HepG2 (cell line): ENCODE data around the gene SEPTIN10. TPM values are rescaled to one million over a fixed set of nuclear protein-coding genes. Genes with fewer than 3 reads are reported as not detected.

Experiments used
- ADNP ChIP-seq: sonication (generic); formaldehyde crosslinking; IDR thresholded peaks from 2 replicates; pipeline ENCODE4 v1.4.0; 2020; ENCODE audit warnings: missing genetic modification reagents
- ATF4 ChIP-seq, 2 experiments: fragments of 450-650 bp in 1 of 2; sonication (generic) in 1 of 2; formaldehyde crosslinking; IDR thresholded peaks; 2 replicates each; pipeline versions ENCODE4 v1.5.0 to v1.8.0; 2020 to 2022; ENCODE audit warnings: mild to moderate bottlenecking in 1 of 2, missing genetic modification reagents in 1 of 2
- HIC2 ChIP-seq: sonication (generic); formaldehyde crosslinking; IDR thresholded peaks from 2 replicates; pipeline ENCODE4 v1.9.0; 2022; ENCODE audit warnings: low read depth, missing genetic modification reagents
- HMG20B ChIP-seq: conservative IDR thresholded peaks from 2 replicates; pipeline ENCODE4 v1.6.1; 2016; ENCODE audit warnings: missing genetic modification reagents, missing compliant biosample characterization
- MIXL1 ChIP-seq: IDR thresholded peaks from 2 replicates; pipeline ENCODE4 v1.6.1; 2016
- NR2C2 ChIP-seq: sonication (generic); formaldehyde crosslinking; IDR thresholded peaks from 2 replicates; pipeline ENCODE4 v1.4.0; 2020; ENCODE audit warnings: missing genetic modification reagents, mild to moderate bottlenecking, moderate library complexity, borderline replicate concordance
- PITX1 ChIP-seq: sonication (generic); formaldehyde crosslinking; IDR thresholded peaks from 2 replicates; pipeline ENCODE4 v1.5.1; 2020; ENCODE audit warnings: mild to moderate bottlenecking, missing genetic modification reagents
- RARG ChIP-seq: sonication (generic); formaldehyde crosslinking; IDR thresholded peaks from 2 replicates; pipeline ENCODE4 v1.4.0; 2020; ENCODE audit warnings: low read depth, mild to moderate bottlenecking, missing genetic modification reagents
- RBAK ChIP-seq: sonication (generic); formaldehyde crosslinking; IDR thresholded peaks from 2 replicates; pipeline ENCODE4 v1.5.1; 2020; ENCODE audit warnings: mild to moderate bottlenecking, missing genetic modification reagents
- RORA ChIP-seq: sonication (generic); formaldehyde crosslinking; IDR thresholded peaks from 2 replicates; pipeline ENCODE4 v1.5.0; 2020; ENCODE audit warnings: mild to moderate bottlenecking, missing genetic modification reagents, moderate library complexity
- SNAPC2 ChIP-seq: sonication (generic); formaldehyde crosslinking; IDR thresholded peaks from 2 replicates; pipeline ENCODE4 v1.8.1; 2022; ENCODE audit warnings: mild to moderate bottlenecking, missing genetic modification reagents
- SPEN ChIP-seq: sonication (generic); formaldehyde crosslinking; IDR thresholded peaks from 2 replicates; pipeline ENCODE4 v1.5.1; 2020; ENCODE audit warnings: low read depth, mild to moderate bottlenecking, missing genetic modification reagents
- TAF1 ChIP-seq: sonication (generic); formaldehyde crosslinking; IDR thresholded peaks from 2 replicates; pipeline ENCODE4 v1.4.0; 2020; ENCODE audit warnings: missing genetic modification reagents
- THRA ChIP-seq: sonication (generic); formaldehyde crosslinking; IDR thresholded peaks from 2 replicates; pipeline ENCODE4 v1.4.0; 2020; ENCODE audit warnings: missing genetic modification reagents, borderline replicate concordance
- ZBTB3 ChIP-seq: sonication (generic); formaldehyde crosslinking; IDR thresholded peaks from 2 replicates; pipeline ENCODE4 v1.4.0; 2020; ENCODE audit warnings: low read depth, mild to moderate bottlenecking, moderate library complexity, missing genetic modification reagents, borderline replicate concordance
- ZBTB37 ChIP-seq: sonication (generic); formaldehyde crosslinking; IDR thresholded peaks from 2 replicates; pipeline ENCODE4 v1.4.0; 2020; ENCODE audit warnings: mild to moderate bottlenecking, missing genetic modification reagents
- ZBTB7B ChIP-seq: sonication (generic); formaldehyde crosslinking; IDR thresholded peaks from 2 replicates; pipeline ENCODE4 v1.4.0; 2020; ENCODE audit warnings: missing genetic modification reagents
- ZFP1 ChIP-seq: IDR thresholded peaks from 2 replicates; pipeline ENCODE4 v1.6.1; 2016
- ZNF3 ChIP-seq: IDR thresholded peaks from 2 replicates; pipeline ENCODE4 v1.7.0; 2017; ENCODE audit warnings: inconsistent platforms
- ZSCAN12 ChIP-seq: sonication (generic); formaldehyde crosslinking; IDR thresholded peaks from 2 replicates; pipeline ENCODE4 v1.9.0; 2021; ENCODE audit warnings: mild to moderate bottlenecking, missing genetic modification reagents
- polyA plus RNA-seq, 8 experiments: library from polyadenylated mRNA; depleted of rRNA in 3 of 8; stranded (reverse) in 7 of 8; unstranded in 1 of 8; fragments of >200 nt; fragmentation: Illumina TruSeq in 4 of 8; extraction: Trizol in 4 of 8; gene quantifications; 2 replicates each; pipeline versions ENCODE4 v1.2.1 to v1.2.3, GENCODE V29; 2011 to 2016; ENCODE audit warnings: low read depth in 4 of 8, missing spikeins in 1 of 8, mixed read lengths in 1 of 8; ENCODE audit not compliant: insufficient read depth in 1 of 8
- total RNA-seq, 5 experiments: library from RNA; depleted of rRNA; stranded (reverse); fragments of >200 nt; fragmentation: Illumina TruSeq; extraction: Trizol; gene quantifications; 2 replicates each; pipeline ENCODE4 v1.2.3, GENCODE V29; 2016; ENCODE audit warnings: low read depth in 1 of 5
- TF ChIP-seq, protein P1 (sequence below): sonication (generic); formaldehyde crosslinking; IDR thresholded peaks from 2 replicates; pipeline ENCODE4 v1.4.0; 2020; ENCODE audit warnings: low read depth, missing genetic modification reagents

Gene SEPTIN10
- total and polyA plus RNA-seq, 2 of the 13 experiments (the other 11 are each of a cell fraction or from before 2014, with no cell fraction given) = 45.8 to 67.5 TPM

DNA sequence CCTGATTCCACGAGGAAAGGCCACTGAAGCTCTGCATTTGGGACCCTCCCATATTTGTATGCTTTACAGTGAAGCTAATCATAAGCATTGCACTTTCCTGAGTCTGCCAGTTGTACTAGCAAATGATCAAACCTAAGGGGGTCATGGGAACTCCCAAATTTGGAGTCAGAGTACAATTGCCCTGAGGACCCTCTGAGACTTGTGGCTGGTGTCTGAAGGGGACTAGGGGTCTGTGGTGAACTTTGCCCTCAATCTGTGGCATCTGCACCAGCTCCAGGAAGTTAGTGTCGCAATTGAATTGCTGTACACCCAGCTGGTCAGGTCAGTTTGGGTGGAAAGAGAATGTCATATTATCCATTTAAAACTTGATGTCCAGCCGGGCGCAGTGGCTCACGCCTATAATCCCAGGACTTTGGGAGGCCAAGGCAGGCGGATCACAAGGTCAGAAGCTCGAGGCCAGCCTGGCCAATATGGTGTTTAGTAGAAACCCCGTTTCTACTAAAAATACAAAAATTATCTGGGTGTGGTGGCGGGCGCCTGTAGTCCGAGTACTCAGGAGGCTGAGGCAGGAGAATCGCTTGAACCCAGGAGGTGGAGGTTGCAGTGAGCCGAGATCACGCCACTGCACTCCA, 18.5 kb upstream of the SEPTIN10 start (continued):
- TF ChIP-seq ZNF3 (CRISPR knock-in tag) (no peak), RBAK (CRISPR knock-in tag) (no peak; the same call in 1 of the 2 replicates), RORA (no peak), TAF1 (CRISPR knock-in tag) (0 out of 2 replicates have a peak, but pooled peaks have one; percentile 27), NR2C2 (CRISPR knock-in tag) (peak; percentile 70), RARG (CRISPR knock-in tag) (peak; percentile 65; the same call in 1 of the 2 replicates), MIXL1 (peak; percentile 68), ZSCAN12 (CRISPR knock-in tag) (peak; percentile 81), PITX1 (peak; percentile 80), HIC2 (CRISPR knock-in tag) (peak; percentile 89), ZBTB7B (CRISPR knock-in tag) (peak; percentile 99), ZBTB3 (CRISPR knock-in tag) (0 out of 2 replicates have a peak, but pooled peaks have one; percentile 14), ADNP (CRISPR knock-in tag) (peak; percentile 90; the same call in 1 of the 2 replicates), ZBTB37 (CRISPR knock-in tag) (peak; percentile 68; the same call in 1 of the 2 replicates), THRA (peak; percentile 91), ATF4 (CRISPR knock-in tag; IDR thresholded peaks at IDR 0.05) (no peak), ZFP1 (CRISPR knock-in tag) (peak; percentile 33; the same call in 1 of the 2 replicates), HMG20B (CRISPR knock-in tag) (peak; percentile 72), SNAPC2 (CRISPR knock-in tag) (0 out of 2 replicates have a peak, but pooled peaks have one; percentile 17), SPEN (CRISPR knock-in tag) (peak; percentile 67; the same call in 1 of the 2 replicates)
- TF ChIP-seq, protein P1, sequence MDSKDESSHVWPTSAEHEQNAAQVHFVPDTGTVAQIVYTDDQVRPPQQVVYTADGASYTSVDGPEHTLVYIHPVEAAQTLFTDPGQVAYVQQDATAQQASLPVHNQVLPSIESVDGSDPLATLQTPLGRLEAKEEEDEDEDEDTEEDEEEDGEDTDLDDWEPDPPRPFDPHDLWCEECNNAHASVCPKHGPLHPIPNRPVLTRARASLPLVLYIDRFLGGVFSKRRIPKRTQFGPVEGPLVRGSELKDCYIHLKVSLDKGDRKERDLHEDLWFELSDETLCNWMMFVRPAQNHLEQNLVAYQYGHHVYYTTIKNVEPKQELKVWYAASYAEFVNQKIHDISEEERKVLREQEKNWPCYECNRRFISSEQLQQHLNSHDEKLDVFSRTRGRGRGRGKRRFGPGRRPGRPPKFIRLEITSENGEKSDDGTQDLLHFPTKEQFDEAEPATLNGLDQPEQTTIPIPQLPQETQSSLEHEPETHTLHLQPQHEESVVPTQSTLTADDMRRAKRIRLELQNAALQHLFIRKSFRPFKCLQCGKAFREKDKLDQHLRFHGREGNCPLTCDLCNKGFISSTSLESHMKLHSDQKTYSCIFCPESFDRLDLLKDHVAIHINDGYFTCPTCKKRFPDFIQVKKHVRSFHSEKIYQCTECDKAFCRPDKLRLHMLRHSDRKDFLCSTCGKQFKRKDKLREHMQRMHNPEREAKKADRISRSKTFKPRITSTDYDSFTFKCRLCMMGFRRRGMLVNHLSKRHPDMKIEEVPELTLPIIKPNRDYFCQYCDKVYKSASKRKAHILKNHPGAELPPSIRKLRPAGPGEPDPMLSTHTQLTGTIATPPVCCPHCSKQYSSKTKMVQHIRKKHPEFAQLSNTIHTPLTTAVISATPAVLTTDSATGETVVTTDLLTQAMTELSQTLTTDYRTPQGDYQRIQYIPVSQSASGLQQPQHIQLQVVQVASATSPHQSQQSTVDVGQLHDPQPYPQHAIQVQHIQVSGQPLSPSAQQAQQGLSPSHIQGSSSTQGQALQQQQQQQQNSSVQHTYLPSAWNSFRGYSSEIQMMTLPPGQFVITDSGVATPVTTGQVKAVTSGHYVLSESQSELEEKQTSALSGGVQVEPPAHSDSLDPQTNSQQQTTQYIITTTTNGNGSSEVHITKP = peak; percentile 70
